Measurements from ENCODE around the gene TMEM266. TPM values are rescaled to one million over a fixed set of nuclear protein-coding genes. Genes with fewer than 3 reads are reported as not detected.

Gene TMEM266
- total RNA-seq, 1 donor from 2014 or later = 0.58 TPM

GRCh38 chr15:76168237-76168984 lies 108.6 kb downstream of the TMEM266 start:
- Mint-ChIP-seq H3K4me3 (no peak overlapping the region), H3K36me3 (ENCODE audit: low read depth) (no peaks in the 10 kb centered on the region), H3K4me1 (peaks cover 5% of the 10 kb centered on the region), H3K9me3 (no peaks in the 10 kb centered on the region), H3K27me3 (ENCODE audit: low read depth) (no peaks in the 10 kb centered on the region), H3K27ac (ENCODE audit: unreplicated experiment) (no peak overlapping the region)
- no peak for TF ChIP-seq CTCF (conservative IDR thresholded peaks at IDR 0.05)
- DNase-seq (ENCODE audit: low read depth, low spot score) = no peak

- Mint-ChIP-seq H3K36me3 (ENCODE audit: low read depth) (no peaks in the 10 kb centered on the region), H3K9me3 (no peaks in the 10 kb centered on the region), H3K4me1 (peaks cover under 1% of the 10 kb centered on the region), H3K27me3 (ENCODE audit: low read depth) (no peaks in the 10 kb centered on the region), H3K27ac (ENCODE audit: unreplicated experiment) (no peak overlapping the region), H3K4me3 (no peak overlapping the region)
- TF ChIP-seq CTCF (conservative IDR thresholded peaks at IDR 0.05) = no peak
- DNase-seq (ENCODE audit: low read depth, low spot score) = no peak
Measured at GRCh38 chr15:76169018-76169417, 109.2 kb downstream of the TMEM266 start.

- no peaks in the 10 kb centered on the region for H3K9me3 Mint-ChIP-seq
- H3K4me1 Mint-ChIP-seq = no peaks in the 10 kb centered on the region
- no peak overlapping the region for H3K4me3 Mint-ChIP-seq
- TF ChIP-seq CTCF (conservative IDR thresholded peaks at IDR 0.05) = no peak
- H3K27ac Mint-ChIP-seq (ENCODE audit: unreplicated experiment) = no peak overlapping the region
- DNase-seq (ENCODE audit: low read depth, low spot score) = no peak
- H3K27me3 Mint-ChIP-seq (ENCODE audit: low read depth) = no peaks in the 10 kb centered on the region
- H3K36me3 Mint-ChIP-seq (ENCODE audit: low read depth) = no peaks in the 10 kb centered on the region
Measured at GRCh38 chr15:76169911-76170800, 110.4 kb downstream of the TMEM266 start.

- H3K27ac Mint-ChIP-seq (ENCODE audit: unreplicated experiment) = no peak overlapping the region
- no peaks in the 10 kb centered on the region for H3K27me3 Mint-ChIP-seq (ENCODE audit: low read depth)
- no peak for DNase-seq (ENCODE audit: low read depth, low spot score)
- no peaks in the 10 kb centered on the region for H3K9me3 Mint-ChIP-seq
- peaks cover 8% of the 10 kb centered on the region for H3K4me1 Mint-ChIP-seq
- no peak for TF ChIP-seq CTCF (conservative IDR thresholded peaks at IDR 0.05)
- no peak overlapping the region for H3K4me3 Mint-ChIP-seq
- no peaks in the 10 kb centered on the region for H3K36me3 Mint-ChIP-seq (ENCODE audit: low read depth)
Measured at GRCh38 chr15:76172782-76173181, 113.0 kb downstream of the TMEM266 start.

GRCh38 chr15:76173317-76173834 lies 113.6 kb downstream of the TMEM266 start:
- H3K36me3 Mint-ChIP-seq (ENCODE audit: low read depth) = no peaks in the 10 kb centered on the region
- no peaks in the 10 kb centered on the region for H3K27me3 Mint-ChIP-seq (ENCODE audit: low read depth)
- peaks cover 13% of the 10 kb centered on the region for H3K4me1 Mint-ChIP-seq
- H3K9me3 Mint-ChIP-seq = no peaks in the 10 kb centered on the region
- H3K4me3 Mint-ChIP-seq = no peak overlapping the region
- no peak overlapping the region for H3K27ac Mint-ChIP-seq (ENCODE audit: unreplicated experiment)
- TF ChIP-seq CTCF (conservative IDR thresholded peaks at IDR 0.05) = no peak
- no peak for DNase-seq (ENCODE audit: low read depth, low spot score)

Measured in neural crest cell (in vitro differentiated cells).